NT2/D1 (cell line): Measurements from ENCODE around the gene TPK1.

ENCODE experiments used
- YY1 ChIP-seq: IDR thresholded peaks from 2 replicates; pipeline ENCODE4 v1.6.1; 2011; ENCODE audit not compliant: insufficient read length, insufficient read depth
- ZNF274 ChIP-seq: IDR thresholded peaks from 2 replicates; pipeline ENCODE4 v1.6.1; 2011; ENCODE audit warnings: mild to moderate bottlenecking, low read depth, low read length

GRCh38 chr7:144481833-144482232, 354.0 kb downstream of the TPK1 start:
- no peak for TF ChIP-seq YY1
- no peak for TF ChIP-seq ZNF274
